Amniotic epithelial cell (primary cell): ENCODE measurements around the gene LRRC3.

ENCODE experiments used
- DNase-seq: peaks from one replicate; pipeline ENCODE4 v3.0.0-alpha.2; 2010; ENCODE audit warnings: low read depth

Gene LRRC3

DNA sequence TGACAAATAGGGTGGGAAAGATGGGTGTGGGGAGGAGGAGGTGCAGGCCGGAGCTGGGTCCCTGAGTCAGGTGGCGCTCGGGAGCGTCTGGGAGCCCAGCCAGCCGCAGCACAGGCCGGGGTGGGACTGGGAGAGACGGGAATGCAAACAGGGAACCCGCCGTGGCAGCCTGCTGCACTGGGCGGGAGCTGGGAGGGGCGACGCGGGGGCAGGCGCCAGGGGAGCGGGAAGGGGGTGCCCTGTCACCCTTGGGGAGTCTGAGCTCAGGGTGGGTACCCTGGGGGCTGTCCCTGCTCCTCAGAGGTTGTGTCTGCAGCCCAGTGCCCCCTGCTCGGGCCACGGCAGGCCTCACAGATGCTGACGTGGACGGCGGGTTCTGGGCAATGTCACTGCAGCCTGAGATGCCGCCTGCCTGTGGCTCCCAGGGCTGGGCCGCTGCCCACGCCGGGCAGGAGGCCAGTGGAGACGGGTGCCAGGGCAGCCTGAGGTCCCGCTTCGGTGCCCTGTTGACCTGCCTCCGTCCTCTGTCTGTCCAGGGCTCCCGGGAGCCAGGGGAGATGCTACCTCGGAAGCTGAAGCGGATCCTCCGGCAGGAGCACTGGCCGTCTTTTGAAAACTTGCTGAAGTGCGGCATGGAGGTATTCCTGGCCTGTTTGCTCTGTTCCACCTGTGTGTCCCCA lies 16.6 kb upstream of the LRRC3 start:
- no peak for DNase-seq

- DNase-seq, result no peak
Observed at GRCh38 chr21:44439211-44439600, 16.1 kb upstream of the LRRC3 start.

GRCh38 chr21:44440241-44441040 lies 14.9 kb upstream of the LRRC3 start:
- DNase-seq, result no peak

- DNase-seq, result no peak
Observed at GRCh38 chr21:44441041-44441400, 14.3 kb upstream of the LRRC3 start.

GRCh38 chr21:44441581-44442265 lies 13.6 kb upstream of the LRRC3 start:
- DNase-seq, result no peak

DNA sequence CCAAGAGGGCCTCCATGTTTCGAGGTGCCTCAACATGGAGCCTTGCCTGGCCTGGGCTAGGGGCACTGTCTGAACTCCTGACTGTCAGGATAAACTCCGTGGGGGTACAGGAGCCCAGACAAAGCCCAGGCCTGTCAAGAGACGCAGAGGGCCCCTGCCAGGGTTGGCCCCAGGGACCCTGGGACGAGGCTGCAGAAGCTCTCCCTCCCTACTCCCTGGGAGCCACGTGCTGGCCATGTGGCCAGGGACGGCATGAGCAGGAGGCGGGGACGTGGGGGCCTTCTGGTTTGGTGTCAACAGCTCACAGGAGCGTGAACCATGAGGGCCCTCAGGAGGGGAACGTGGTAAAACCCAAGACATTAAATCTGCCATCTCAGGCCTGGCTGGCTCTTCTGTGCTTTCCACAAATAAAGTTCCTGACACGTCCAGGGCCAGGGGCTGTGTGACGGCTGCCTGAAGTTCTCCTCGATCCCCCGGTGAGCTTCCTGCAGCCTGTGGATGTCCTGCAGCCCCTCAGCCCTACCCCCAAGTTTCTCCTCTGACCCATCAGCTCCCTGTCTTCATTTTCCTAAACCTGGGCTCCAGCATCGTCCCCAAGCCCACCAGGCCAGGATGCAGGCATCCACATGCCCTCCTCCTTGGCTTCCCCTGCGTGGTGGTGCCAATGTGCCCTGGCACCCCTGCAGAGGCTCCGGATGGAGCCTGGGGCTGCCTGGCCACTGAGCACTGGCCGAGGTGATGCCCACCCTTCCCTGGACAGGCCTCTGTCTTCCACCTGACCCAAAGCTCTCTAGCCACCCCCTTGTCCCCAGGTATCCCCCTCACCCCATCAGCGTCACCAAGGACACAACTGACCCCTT lies 12.8 kb upstream of the LRRC3 start:
- no peak for DNase-seq

DNA sequence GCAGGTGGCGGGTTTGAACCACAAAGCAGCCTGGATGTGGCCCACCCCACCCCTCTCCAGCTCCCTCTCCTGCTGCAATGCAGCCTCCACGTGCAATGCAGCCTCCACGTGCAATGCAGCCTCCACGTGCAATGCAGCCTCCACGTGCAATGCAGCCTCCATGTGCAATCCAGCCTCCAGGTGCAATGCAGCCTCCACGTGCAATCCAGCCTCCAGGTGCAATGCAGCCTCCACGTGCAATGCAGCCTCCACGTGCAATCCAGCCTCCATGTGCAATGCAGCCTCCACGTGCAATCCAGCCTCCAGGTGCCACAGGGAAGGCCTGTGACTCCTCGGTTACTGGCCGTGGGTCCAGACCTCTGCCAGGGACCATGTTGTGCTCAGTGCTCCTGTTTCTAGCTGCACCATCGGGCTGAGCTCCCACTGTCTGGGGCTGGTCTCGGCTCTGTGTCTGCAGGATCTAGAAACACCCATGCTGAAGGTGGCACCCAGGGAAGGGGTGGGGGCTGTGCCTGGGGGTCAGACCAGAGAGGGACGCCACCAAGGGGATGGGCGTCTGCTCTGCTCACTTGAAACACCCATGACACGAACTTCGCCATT lies 11.9 kb upstream of the LRRC3 start:
- no peak for DNase-seq

DNA sequence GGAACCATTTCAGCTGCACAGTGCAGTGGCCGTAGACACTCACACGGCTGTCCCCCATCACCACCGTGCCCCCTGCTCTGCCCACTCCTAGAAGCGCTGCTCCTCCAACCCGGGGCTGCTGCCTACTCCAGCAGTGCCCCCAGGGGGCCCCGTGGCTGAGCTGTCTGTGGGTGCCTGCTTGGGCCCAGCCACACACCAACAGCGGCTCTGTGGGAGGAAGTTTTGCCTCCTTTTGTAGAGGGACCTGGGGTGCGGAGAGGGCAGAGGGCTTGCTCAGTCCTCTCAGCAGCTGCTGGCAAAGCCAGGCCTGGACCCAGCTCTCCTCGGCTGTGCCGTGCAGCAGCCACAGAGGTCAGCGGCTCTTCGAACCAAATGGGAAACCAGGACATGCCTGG lies 11.4 kb upstream of the LRRC3 start:
- no peak for DNase-seq

DNA sequence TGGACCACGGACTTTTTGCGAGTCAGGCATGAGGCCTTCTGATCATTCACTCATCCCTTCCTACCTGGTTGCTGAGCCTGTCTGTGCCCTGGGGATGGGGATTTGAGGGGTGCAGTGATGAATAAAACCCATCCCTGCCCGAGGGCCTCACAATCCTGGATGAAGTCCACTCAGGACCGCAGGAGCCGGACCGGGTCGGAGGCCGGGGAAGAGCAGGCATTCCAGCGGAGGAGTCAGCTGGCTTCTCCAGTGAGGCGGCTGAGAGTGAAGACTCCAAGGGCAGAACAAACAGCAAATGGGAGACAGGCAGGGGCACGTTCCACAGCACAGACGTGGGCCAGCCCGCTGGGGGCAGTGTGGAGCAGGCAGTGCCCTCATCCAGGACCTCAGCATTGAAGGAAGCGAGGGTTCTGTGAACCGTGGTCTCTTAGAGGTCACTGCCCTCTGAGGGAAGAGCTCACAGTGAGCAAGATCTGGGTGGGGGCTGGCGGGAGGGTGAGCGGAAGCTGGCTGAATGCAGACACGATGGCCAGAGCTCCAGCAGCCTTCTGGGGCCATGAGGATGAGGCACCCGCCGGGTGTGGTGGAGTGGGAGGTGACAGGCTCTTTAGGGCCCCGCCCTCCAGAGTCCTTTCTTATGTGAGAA lies 10.9 kb upstream of the LRRC3 start:
- no peak for DNase-seq

DNA sequence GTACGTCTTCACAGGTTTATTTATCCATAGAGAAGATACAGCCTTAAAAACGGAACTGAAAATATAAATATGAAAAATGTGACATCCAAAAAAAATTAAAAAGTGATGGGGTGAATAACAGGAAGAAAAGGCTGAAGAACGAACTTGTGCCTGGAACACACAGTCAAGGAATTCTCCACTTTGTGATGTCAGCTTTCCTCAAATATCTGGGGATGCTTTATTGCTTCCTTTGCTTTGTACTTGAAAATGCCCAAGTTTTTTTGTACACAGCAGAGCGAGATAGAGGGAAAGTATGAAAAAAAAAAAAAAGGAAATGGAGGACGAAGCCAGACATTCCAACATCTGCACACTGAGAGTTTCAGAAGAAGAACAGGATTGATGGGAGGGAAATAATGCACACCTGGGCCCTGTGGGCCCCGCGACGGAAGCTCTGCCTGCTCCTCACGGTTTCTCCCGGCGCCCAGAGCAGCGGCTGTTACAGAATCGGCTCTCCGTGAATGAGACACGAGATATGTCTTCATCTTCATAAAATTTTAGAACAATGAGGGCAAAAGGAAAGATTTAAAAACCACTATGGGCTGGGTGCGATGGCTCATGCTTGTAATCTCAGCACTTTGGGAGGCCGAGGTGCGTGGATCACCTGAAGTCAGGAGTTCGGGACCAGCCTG lies 10.0 kb upstream of the LRRC3 start:
- DNase-seq, result peak; percentile 68

GRCh38 chr21:44448651-44449131 lies 6.6 kb upstream of the LRRC3 start:
- no peak for DNase-seq

DNA sequence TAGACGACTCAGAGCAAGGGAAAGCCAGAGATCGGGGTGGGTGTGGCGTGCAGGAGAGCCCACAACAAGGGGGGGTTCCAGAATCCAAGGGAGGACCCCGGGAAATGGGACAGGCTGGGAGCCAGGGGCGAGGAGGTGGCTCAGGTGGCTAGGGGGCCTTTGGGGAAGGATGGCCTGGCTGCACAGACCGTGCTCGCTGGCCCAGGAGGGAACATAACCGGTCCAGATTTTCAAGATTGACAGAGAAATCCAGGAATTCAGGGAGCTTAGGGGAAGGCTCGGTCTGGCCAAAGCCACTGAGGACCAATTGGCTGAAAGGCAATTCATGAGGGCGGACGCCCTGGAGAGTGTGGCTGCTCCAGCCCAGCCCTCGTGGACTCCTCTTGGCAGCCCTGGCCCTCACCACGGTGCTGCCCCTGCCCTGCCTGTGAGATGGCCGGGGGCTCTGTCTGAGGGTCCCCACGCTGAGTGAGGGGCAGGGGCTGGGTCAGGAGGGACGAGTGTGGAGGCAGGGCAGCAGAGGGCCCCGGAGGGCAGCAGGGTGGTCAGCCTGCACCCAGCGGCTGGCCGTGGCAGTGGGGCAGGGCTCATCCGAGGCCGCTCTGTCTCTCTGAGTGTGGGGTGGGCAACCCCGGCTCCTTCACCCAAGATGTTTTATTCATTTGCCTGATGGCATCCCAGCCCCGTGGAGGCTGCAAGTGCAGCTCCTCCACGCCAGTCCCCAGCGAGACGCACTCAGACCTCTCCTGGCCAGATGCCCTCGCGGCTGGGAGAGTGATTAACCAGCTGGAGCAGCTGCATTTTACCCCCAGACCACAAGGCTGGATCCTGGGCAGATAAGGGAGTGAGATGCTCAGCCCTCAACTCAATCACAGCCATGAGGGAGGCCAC lies 5.6 kb upstream of the LRRC3 start:
- peak; percentile 63 for DNase-seq

DNA sequence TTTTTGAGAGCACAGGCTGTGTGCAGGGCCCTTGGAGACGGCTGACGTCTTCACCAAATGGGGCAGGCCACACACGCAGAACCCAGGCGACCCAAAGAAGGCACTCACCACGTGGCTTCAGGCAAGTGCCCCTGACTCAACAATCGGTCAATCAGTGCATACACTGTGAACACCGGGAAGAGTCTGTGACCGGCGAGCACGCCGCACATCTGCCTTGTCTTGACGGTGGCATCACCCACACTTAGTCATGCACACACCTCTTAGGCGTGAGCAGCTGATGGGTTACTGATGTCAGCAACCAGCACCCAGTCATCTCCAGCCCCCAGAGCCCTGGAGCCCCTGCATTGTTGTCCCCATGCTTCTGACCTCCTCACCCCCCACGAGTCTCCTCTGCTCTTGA lies 4.9 kb upstream of the LRRC3 start:
- DNase-seq, result no peak

GRCh38 chr21:44450999-44451398 lies 4.3 kb upstream of the LRRC3 start:
- DNase-seq, result no peak

- no peak for DNase-seq
Observed at GRCh38 chr21:44453120-44453519, 2.2 kb upstream of the LRRC3 start.

DNA sequence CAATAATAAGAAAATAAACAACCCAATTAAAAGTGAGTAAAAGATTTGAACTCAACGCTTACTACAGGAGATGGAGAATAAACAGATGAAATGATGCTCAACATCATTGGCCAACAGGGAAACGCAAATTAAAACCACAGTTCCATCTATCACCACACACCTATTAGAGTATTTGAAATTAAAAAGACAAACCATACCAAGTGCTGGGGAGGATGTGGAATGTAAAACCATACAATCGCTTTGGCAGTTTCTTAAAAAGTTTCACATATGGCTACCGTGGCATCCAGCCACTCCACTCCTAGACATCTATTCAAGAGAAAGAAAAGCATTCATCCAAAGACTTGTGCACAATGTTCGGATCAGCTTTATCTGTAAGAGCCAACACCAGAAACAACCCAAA lies 1.3 kb upstream of the LRRC3 start:
- DNase-seq, result no peak

- no peak for DNase-seq
Observed at GRCh38 chr21:44455524-44456213, 359 bp downstream of the LRRC3 start.

- no peak for DNase-seq
Observed at GRCh38 chr21:44456214-44456914, 1.1 kb downstream of the LRRC3 start.
